HepG2 (cell line): ENCODE measurements around the gene ZNF513. TPM values are rescaled to one million over a fixed set of nuclear protein-coding genes. Genes with fewer than 3 reads are reported as not detected.

Experiments
- ATF6 ChIP-seq: sonication (generic); formaldehyde crosslinking; conservative IDR thresholded peaks from 2 replicates; pipeline ENCODE4 v1.4.0; 2020; ENCODE audit warnings: missing genetic modification reagents
- FOXC1 ChIP-seq: sonication (generic); formaldehyde crosslinking; IDR thresholded peaks from 2 replicates; pipeline ENCODE4 v1.8.0; 2022; ENCODE audit warnings: mild to moderate bottlenecking, missing genetic modification reagents, borderline replicate concordance
- GATAD2A ChIP-seq: IDR thresholded peaks from 2 replicates; pipeline ENCODE4 v1.6.1; 2016
- MTF2 ChIP-seq: sonication (generic); formaldehyde crosslinking; IDR thresholded peaks from 2 replicates; pipeline ENCODE4 v1.5.0; 2020; ENCODE audit warnings: missing genetic modification reagents, borderline replicate concordance
- NR2C2 ChIP-seq: sonication (generic); formaldehyde crosslinking; IDR thresholded peaks from 2 replicates; pipeline ENCODE4 v1.4.0; 2020; ENCODE audit warnings: missing genetic modification reagents, mild to moderate bottlenecking, moderate library complexity, borderline replicate concordance
- ZBTB42 ChIP-seq: sonication (generic); formaldehyde crosslinking; IDR thresholded peaks from 2 replicates; pipeline ENCODE4 v1.5.0; 2020; ENCODE audit warnings: mild to moderate bottlenecking, missing genetic modification reagents
- ZBTB46 ChIP-seq: sonication (generic); formaldehyde crosslinking; IDR thresholded peaks from 2 replicates; pipeline ENCODE4 v1.4.0; 2020; ENCODE audit warnings: mild to moderate bottlenecking, missing genetic modification reagents, borderline replicate concordance
- ZNF564 ChIP-seq: sonication (generic); formaldehyde crosslinking; IDR thresholded peaks from 2 replicates; pipeline ENCODE4 v1.8.1; 2023; ENCODE audit warnings: mild to moderate bottlenecking, missing genetic modification reagents
- polyA plus RNA-seq, 8 experiments: library from polyadenylated mRNA; depleted of rRNA in 3 of 8; stranded (reverse) in 7 of 8; unstranded in 1 of 8; fragments of >200 nt; fragmentation: Illumina TruSeq in 4 of 8; extraction: Trizol in 4 of 8; gene quantifications; 2 replicates each; pipeline versions ENCODE4 v1.2.1 to v1.2.3, GENCODE V29; 2011 to 2016; ENCODE audit warnings: low read depth in 4 of 8, missing spikeins in 1 of 8, mixed read lengths in 1 of 8; ENCODE audit not compliant: insufficient read depth in 1 of 8
- total RNA-seq, 5 experiments: library from RNA; depleted of rRNA; stranded (reverse); fragments of >200 nt; fragmentation: Illumina TruSeq; extraction: Trizol; gene quantifications; 2 replicates each; pipeline ENCODE4 v1.2.3, GENCODE V29; 2016; ENCODE audit warnings: low read depth in 1 of 5
- TF ChIP-seq, protein P1 (sequence below): sonication (generic); formaldehyde crosslinking; IDR thresholded peaks from 2 replicates; pipeline ENCODE4 v1.4.0; 2020; ENCODE audit warnings: missing genetic modification reagents, borderline replicate concordance
- TF ChIP-seq, protein P2 (sequence below): sonication (generic); formaldehyde crosslinking; IDR thresholded peaks from 2 replicates; pipeline ENCODE4 v1.4.0; 2020; ENCODE audit warnings: mild to moderate bottlenecking, missing genetic modification reagents
- TF ChIP-seq, protein P3 (sequence below): sonication (generic); formaldehyde crosslinking; IDR thresholded peaks from 2 replicates; pipeline ENCODE4 v1.4.0; 2020; ENCODE audit warnings: missing genetic modification reagents, borderline replicate concordance

Gene ZNF513
- total and polyA plus RNA-seq, 2 of the 13 experiments (the other 11 are each of a cell fraction or from before 2014, with no cell fraction given) = 4.9 to 6.3 TPM

DNA sequence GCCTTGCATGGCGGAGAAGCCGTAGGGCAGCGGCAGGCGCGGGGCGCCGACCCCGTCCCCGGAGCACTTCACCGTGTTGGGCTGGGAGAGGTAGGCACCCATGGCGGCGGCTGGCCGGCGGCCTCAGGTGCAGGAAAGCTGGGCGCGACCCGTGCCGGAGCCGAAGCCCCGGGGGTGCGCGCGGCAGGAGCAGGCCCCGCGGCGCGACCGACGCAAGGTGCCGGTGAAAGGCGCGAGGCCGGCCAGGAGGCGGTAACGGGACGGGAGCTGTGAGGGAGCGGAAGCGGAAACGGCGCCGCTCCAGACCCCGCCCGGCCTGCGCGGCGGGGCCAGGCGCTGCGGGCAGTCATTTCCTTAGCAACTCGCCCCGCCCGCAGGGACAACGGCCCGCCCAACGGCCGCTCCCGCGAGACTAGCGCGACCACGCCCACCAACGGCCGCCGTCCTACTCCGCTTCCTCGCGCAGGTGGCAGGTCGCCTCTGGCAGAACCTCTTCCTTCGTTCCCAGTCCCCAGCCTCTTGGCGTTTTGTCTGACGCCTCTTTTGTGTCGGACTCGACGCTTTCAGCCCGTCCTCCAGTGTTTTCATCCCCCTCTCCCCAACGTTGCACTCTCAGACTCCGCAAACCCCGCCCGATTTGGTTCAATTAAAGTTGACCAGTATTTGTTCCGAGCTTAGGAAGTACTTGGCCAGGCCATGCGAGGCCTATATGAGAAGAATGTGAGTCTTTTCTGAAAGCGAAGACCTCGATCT, 29.0 kb upstream of the ZNF513 start, which contains the start of gene PPM1G (continued):
- TF ChIP-seq ZBTB46 (CRISPR knock-in tag) = peak; percentile 91; the same call in 1 of the 2 replicates
- TF ChIP-seq ATF6 (CRISPR knock-in tag) = 0 out of 2 replicates have a peak, but pooled peaks have one; percentile 40
- peak; percentile 10; the same call in 1 of the 2 replicates for TF ChIP-seq ZNF564 (CRISPR knock-in tag)
- peak; percentile 56; the same call in 1 of the 2 replicates for TF ChIP-seq GATAD2A (CRISPR knock-in tag)
- TF ChIP-seq, protein P1, sequence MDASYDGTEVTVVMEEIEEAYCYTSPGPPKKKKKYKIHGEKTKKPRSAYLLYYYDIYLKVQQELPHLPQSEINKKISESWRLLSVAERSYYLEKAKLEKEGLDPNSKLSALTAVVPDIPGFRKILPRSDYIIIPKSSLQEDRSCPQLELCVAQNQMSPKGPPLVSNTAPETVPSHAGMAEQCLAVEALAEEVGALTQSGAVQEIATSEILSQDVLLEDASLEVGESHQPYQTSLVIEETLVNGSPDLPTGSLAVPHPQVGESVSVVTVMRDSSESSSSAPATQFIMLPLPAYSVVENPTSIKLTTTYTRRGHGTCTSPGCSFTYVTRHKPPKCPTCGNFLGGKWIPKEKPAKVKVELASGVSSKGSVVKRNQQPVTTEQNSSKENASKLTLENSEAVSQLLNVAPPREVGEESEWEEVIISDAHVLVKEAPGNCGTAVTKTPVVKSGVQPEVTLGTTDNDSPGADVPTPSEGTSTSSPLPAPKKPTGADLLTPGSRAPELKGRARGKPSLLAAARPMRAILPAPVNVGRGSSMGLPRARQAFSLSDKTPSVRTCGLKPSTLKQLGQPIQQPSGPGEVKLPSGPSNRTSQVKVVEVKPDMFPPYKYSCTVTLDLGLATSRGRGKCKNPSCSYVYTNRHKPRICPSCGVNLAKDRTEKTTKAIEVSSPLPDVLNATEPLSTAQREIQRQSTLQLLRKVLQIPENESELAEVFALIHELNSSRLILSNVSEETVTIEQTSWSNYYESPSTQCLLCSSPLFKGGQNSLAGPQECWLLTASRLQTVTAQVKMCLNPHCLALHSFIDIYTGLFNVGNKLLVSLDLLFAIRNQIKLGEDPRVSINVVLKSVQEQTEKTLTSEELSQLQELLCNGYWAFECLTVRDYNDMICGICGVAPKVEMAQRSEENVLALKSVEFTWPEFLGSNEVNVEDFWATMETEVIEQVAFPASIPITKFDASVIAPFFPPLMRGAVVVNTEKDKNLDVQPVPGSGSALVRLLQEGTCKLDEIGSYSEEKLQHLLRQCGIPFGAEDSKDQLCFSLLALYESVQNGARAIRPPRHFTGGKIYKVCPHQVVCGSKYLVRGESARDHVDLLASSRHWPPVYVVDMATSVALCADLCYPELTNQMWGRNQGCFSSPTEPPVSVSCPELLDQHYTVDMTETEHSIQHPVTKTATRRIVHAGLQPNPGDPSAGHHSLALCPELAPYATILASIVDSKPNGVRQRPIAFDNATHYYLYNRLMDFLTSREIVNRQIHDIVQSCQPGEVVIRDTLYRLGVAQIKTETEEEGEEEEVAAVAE (CRISPR knock-in tag) = 0 out of 2 replicates have a peak, but pooled peaks have one; percentile 43
- TF ChIP-seq FOXC1 = peak; percentile 88
- TF ChIP-seq NR2C2 (CRISPR knock-in tag) = peak; percentile 83
- TF ChIP-seq MTF2 (CRISPR knock-in tag) = 0 out of 2 replicates have a peak, but pooled peaks have one; percentile 24
- TF ChIP-seq ZBTB42 = no peak
- TF ChIP-seq, protein P2, sequence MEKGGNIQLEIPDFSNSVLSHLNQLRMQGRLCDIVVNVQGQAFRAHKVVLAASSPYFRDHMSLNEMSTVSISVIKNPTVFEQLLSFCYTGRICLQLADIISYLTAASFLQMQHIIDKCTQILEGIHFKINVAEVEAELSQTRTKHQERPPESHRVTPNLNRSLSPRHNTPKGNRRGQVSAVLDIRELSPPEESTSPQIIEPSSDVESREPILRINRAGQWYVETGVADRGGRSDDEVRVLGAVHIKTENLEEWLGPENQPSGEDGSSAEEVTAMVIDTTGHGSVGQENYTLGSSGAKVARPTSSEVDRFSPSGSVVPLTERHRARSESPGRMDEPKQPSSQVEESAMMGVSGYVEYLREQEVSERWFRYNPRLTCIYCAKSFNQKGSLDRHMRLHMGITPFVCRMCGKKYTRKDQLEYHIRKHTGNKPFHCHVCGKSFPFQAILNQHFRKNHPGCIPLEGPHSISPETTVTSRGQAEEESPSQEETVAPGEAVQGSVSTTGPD (CRISPR knock-in tag) = no peak
- TF ChIP-seq, protein P3, sequence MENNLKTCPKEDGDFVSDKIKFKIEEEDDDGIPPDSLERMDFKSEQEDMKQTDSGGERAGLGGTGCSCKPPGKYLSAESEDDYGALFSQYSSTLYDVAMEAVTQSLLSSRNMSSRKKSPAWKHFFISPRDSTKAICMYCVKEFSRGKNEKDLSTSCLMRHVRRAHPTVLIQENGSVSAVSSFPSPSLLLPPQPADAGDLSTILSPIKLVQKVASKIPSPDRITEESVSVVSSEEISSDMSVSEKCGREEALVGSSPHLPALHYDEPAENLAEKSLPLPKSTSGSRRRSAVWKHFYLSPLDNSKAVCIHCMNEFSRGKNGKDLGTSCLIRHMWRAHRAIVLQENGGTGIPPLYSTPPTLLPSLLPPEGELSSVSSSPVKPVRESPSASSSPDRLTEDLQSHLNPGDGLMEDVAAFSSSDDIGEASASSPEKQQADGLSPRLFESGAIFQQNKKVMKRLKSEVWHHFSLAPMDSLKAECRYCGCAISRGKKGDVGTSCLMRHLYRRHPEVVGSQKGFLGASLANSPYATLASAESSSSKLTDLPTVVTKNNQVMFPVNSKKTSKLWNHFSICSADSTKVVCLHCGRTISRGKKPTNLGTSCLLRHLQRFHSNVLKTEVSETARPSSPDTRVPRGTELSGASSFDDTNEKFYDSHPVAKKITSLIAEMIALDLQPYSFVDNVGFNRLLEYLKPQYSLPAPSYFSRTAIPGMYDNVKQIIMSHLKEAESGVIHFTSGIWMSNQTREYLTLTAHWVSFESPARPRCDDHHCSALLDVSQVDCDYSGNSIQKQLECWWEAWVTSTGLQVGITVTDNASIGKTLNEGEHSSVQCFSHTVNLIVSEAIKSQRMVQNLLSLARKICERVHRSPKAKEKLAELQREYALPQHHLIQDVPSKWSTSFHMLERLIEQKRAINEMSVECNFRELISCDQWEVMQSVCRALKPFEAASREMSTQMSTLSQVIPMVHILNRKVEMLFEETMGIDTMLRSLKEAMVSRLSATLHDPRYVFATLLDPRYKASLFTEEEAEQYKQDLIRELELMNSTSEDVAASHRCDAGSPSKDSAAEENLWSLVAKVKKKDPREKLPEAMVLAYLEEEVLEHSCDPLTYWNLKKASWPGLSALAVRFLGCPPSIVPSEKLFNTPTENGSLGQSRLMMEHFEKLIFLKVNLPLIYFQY (CRISPR knock-in tag) = peak; percentile 41; the same call in 1 of the 2 replicates
